Measurements from ENCODE around the gene SLC22A8. TPM values are rescaled to one million over a fixed set of nuclear protein-coding genes. Genes with fewer than 3 reads are reported as not detected.

SLC22A8 gene
- total RNA-seq, 1 experiment from 2014 or later: not detected

- TF ChIP-seq EZH2 (IDR thresholded peaks at IDR 0.05; ENCODE audit: borderline replicate concordance, low read depth, low read length, poor library complexity, severe bottlenecking): no peak
- TF ChIP-seq CTCF (conservative IDR thresholded peaks at IDR 0.05; ENCODE audit: low read depth, low read length): no peak
- intact Hi-C loops (cut with micrococcal nuclease; ENCODE audit: unreplicated experiment): no loop called here
These were observed 4.7 kb downstream of the SLC22A8 start for GRCh38 chr11:63010934-63011439.

GRCh38 chr11:63007920-63008319 lies 7.7 kb downstream of the SLC22A8 start:
- no peak overlapping the region for H3K4me3 ChIP-seq (ENCODE audit: low read depth, low read length, poor library complexity, severe bottlenecking)
- no peak overlapping the region for H3K27ac ChIP-seq (ENCODE audit: low read depth, low read length, poor library complexity, severe bottlenecking)
- H3K36me3 ChIP-seq (ENCODE audit: insufficient read depth, low read length, poor library complexity, severe bottlenecking): no peaks in the 10 kb centered on the region
- H3K9me3 ChIP-seq (ENCODE audit: low read depth, low read length, poor library complexity, severe bottlenecking): no peaks in the 10 kb centered on the region
- H3K4me1 ChIP-seq (ENCODE audit: insufficient read depth, low read length, poor library complexity, severe bottlenecking): no peaks in the 10 kb centered on the region
- H3K27me3 ChIP-seq (replicated peaks; ENCODE audit: insufficient read depth, low read depth, low read length, poor library complexity): no peaks in the 10 kb centered on the region
- DNase-seq (ENCODE audit: low spot score): no peak
- intact Hi-C loops (cut with micrococcal nuclease; ENCODE audit: unreplicated experiment): no loop called here
- no peak for TF ChIP-seq CTCF (conservative IDR thresholded peaks at IDR 0.05; ENCODE audit: low read depth, low read length)
- POLR2A ChIA-PET (ENCODE audit: low non-redundant PET): interaction anchor here (0.6 kb wide), 1 partner anchor 1347 kb away, joined by 7 read pairs; no protein-coding TSS in a partner anchor
- no TSS peak for BruUV-seq (replicated peaks)
- CTCF ChIA-PET: interaction anchor here (1.2 kb wide), 1 partner anchor 123 kb away, joined by 3 read pairs; no protein-coding TSS in a partner anchor

More at GRCh38 chr11:63010934-63011439, 4.7 kb downstream of the SLC22A8 start:
- H3K4me1 ChIP-seq (ENCODE audit: insufficient read depth, low read length, poor library complexity, severe bottlenecking): no peaks in the 10 kb centered on the region
- ChIA-PET CTCF (no interaction called here), POLR2A (ENCODE audit: low non-redundant PET) (no interaction called here)
- H3K27me3 ChIP-seq (replicated peaks; ENCODE audit: insufficient read depth, low read depth, low read length, poor library complexity): no peaks in the 10 kb centered on the region
- no peak overlapping the region for H3K4me3 ChIP-seq (ENCODE audit: low read depth, low read length, poor library complexity, severe bottlenecking)
- H3K9me3 ChIP-seq (ENCODE audit: low read depth, low read length, poor library complexity, severe bottlenecking): no peaks in the 10 kb centered on the region
- BruUV-seq (replicated peaks): no TSS peak
- H3K36me3 ChIP-seq (ENCODE audit: insufficient read depth, low read length, poor library complexity, severe bottlenecking): no peaks in the 10 kb centered on the region
- no peak for DNase-seq (ENCODE audit: low spot score)
- H3K27ac ChIP-seq (ENCODE audit: low read depth, low read length, poor library complexity, severe bottlenecking): no peak overlapping the region

GRCh38 chr11:63001456-63001855 lies 14.2 kb downstream of the SLC22A8 start:
- intact Hi-C loops (cut with micrococcal nuclease; ENCODE audit: unreplicated experiment): no loop called here
- no peak for DNase-seq (ENCODE audit: low spot score)
- TF ChIP-seq EZH2 (IDR thresholded peaks at IDR 0.05; ENCODE audit: borderline replicate concordance, low read depth, low read length, poor library complexity, severe bottlenecking): no peak
- TF ChIP-seq CTCF (conservative IDR thresholded peaks at IDR 0.05; ENCODE audit: low read depth, low read length): no peak
- no TSS peak for BruUV-seq (replicated peaks)
- H3K27me3 ChIP-seq (replicated peaks; ENCODE audit: insufficient read depth, low read depth, low read length, poor library complexity): no peaks in the 10 kb centered on the region
- H3K4me1 ChIP-seq (ENCODE audit: insufficient read depth, low read length, poor library complexity, severe bottlenecking): no peaks in the 10 kb centered on the region
- ChIA-PET POLR2A (ENCODE audit: low non-redundant PET) (no interaction called here), CTCF (no interaction called here)
- H3K4me3 ChIP-seq (ENCODE audit: low read depth, low read length, poor library complexity, severe bottlenecking): no peak overlapping the region
- no peaks in the 10 kb centered on the region for H3K9me3 ChIP-seq (ENCODE audit: low read depth, low read length, poor library complexity, severe bottlenecking)
- H3K27ac ChIP-seq (ENCODE audit: low read depth, low read length, poor library complexity, severe bottlenecking): no peak overlapping the region
- H3K36me3 ChIP-seq (ENCODE audit: insufficient read depth, low read length, poor library complexity, severe bottlenecking): no peaks in the 10 kb centered on the region

Data from A673 (cell line).